Endothelial cell (in vitro differentiated cells): ENCODE measurements around the gene E2F6. TPM values are rescaled to one million over a fixed set of nuclear protein-coding genes. Genes with fewer than 3 reads are reported as not detected.

Experiments
- DNase-seq: peaks from one replicate; pipeline ENCODE4 v3.0.0; 2021; ENCODE audit warnings: low spot score
- H3K27ac Mint-ChIP-seq: one replicate; pipeline ENCODE4 v1.8.0; 2021; ENCODE audit warnings: mixed read lengths, inconsistent platforms; ENCODE audit not compliant: unreplicated experiment
- H3K27me3 Mint-ChIP-seq: one replicate; pipeline ENCODE4 v1.8.0; 2021; ENCODE audit warnings: mild to moderate bottlenecking, moderate library complexity, mixed read lengths, inconsistent platforms; ENCODE audit not compliant: unreplicated experiment
- H3K36me3 Mint-ChIP-seq: one replicate; pipeline ENCODE4 v1.8.0; 2021; ENCODE audit warnings: mild to moderate bottlenecking, low read depth, mixed read lengths, inconsistent platforms; ENCODE audit not compliant: unreplicated experiment
- H3K4me1 Mint-ChIP-seq: one replicate; pipeline ENCODE4 v1.8.0; 2021; ENCODE audit warnings: mild to moderate bottlenecking, mixed read lengths, inconsistent platforms; ENCODE audit not compliant: unreplicated experiment
- H3K4me3 Mint-ChIP-seq: one replicate; pipeline ENCODE4 v1.8.0; 2021; ENCODE audit warnings: mild to moderate bottlenecking, mixed read lengths, inconsistent platforms; ENCODE audit not compliant: unreplicated experiment
- H3K9me3 Mint-ChIP-seq: one replicate; pipeline ENCODE4 v1.8.0; 2021; ENCODE audit warnings: mixed read lengths, inconsistent platforms; ENCODE audit not compliant: unreplicated experiment
- long read RNA-seq: library from polyadenylated mRNA; unstranded; transcript quantifications from one replicate; pipeline ENCODE4 v2.0.0, GENCODE V29; 2020; ENCODE audit not compliant: unreplicated experiment
- total RNA-seq: library from RNA; stranded (reverse); fragmentation: NEBNext Ultra II Directional; extraction: Animal tissue kit (Norgen Biotek cat#: 25700); gene quantifications from one replicate; pipeline ENCODE4 v1.2.1, GENCODE V29; 2021; ENCODE audit not compliant: unreplicated experiment
- TF ChIP-seq, protein P1 (sequence below): fragments of 200-600 bp; sonication (generic); IDR thresholded peaks from one replicate; pipeline ENCODE4 v1.5.0; 2021; ENCODE audit warnings: antibody characterized with exemption; ENCODE audit not compliant: unreplicated experiment

Gene E2F6, protein sequence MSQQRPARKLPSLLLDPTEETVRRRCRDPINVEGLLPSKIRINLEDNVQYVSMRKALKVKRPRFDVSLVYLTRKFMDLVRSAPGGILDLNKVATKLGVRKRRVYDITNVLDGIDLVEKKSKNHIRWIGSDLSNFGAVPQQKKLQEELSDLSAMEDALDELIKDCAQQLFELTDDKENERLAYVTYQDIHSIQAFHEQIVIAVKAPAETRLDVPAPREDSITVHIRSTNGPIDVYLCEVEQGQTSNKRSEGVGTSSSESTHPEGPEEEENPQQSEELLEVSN
- total RNA-seq = 20.4 TPM
- long read RNA-seq, transcript E2F6-202 (7 exons, 3,218 nt) = major isoform, 7 of 21 reads
- long read RNA-seq, partial matches to known transcripts = 0 of 21 reads
- long read RNA-seq, other reads (novel, unspliced or antisense) = 4 of 21 reads

DNA sequence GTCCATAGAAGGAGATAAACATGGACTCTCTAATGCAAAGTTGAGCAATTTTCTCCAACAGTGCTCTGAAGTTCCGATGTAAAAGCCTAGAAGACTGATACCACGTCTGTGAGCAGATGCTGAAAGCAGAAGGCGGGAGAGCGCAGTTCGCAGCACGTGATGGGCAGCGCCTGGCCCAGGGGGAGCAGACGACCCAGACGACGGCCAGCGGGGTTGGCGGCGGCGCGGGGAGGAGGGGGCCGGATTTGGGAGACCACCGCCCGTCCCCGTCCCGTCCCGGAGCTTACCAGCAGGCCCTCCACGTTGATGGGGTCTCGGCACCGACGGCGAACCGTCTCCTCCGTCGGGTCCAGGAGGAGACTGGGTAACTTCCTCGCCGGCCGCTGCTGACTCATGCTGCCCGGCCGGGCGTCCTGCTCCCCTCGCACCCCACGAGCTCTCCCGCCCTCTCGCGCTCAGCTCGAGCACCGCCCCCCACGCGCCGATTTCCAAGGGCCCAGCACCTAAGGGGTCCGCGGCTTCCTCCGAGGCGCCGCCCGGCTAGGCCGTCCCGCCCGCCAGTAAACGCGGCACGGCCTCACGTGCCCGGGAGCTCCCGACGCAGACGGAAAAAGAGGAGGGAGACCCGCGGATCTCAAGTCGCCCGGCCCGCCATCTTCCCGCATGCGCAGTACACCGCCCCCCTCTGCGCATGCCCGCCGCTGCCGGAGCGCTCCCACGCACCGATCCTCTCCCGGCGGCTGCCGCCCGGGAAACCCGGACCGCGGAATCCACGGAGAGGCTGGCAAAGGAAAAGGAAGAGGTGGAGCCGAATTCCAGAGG lies at the start of gene E2F6:
TSS of gene E2F6 (minus strand) at position 677 of the 822 bp plus-strand sequence. CDS start at position 395, 282 bp downstream.
- peak; percentile 98 for DNase-seq
- TF ChIP-seq, protein P1, sequence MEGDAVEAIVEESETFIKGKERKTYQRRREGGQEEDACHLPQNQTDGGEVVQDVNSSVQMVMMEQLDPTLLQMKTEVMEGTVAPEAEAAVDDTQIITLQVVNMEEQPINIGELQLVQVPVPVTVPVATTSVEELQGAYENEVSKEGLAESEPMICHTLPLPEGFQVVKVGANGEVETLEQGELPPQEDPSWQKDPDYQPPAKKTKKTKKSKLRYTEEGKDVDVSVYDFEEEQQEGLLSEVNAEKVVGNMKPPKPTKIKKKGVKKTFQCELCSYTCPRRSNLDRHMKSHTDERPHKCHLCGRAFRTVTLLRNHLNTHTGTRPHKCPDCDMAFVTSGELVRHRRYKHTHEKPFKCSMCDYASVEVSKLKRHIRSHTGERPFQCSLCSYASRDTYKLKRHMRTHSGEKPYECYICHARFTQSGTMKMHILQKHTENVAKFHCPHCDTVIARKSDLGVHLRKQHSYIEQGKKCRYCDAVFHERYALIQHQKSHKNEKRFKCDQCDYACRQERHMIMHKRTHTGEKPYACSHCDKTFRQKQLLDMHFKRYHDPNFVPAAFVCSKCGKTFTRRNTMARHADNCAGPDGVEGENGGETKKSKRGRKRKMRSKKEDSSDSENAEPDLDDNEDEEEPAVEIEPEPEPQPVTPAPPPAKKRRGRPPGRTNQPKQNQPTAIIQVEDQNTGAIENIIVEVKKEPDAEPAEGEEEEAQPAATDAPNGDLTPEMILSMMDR = no peak
- Mint-ChIP-seq H3K4me1 (peaks cover 28% of the 10 kb centered on the region), H3K36me3 (peaks cover 19% of the 10 kb centered on the region), H3K27me3 (peaks cover 6% of the 10 kb centered on the region), H3K27ac (peak within 1 kb of the TSS; percentile 68), H3K4me3 (peak within 1 kb of the TSS; percentile 94), H3K9me3 (no peaks in the 10 kb centered on the region)

DNA sequence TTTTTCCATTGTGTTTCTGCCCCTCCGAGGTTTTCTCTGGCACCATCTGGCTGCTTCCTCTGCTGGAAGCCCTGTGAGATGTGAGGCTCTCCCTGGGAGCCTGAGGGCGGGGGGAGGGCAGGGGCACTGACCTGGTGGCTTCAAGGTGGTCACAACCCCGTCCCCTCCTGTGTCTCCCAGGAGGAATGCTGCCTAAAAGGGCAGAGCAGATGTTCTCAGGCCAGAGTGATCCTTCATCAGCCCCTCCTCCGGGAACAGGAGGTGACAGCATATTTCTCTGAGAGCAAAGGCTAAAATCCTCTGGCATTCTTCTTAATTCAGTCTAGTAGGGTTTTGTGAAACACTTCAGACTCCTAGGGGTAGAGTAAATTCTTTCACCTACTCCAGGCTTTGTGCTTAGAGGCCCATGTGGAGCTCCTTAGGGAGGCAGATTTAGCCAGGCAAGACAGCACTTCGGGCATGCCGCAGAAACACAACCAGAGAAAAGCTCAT lies 49.6 kb upstream of the E2F6 start:
- no peaks in the 10 kb centered on the region for H3K9me3 Mint-ChIP-seq
- no peak for DNase-seq
- peaks cover 9% of the 10 kb centered on the region for H3K27me3 Mint-ChIP-seq
- TF ChIP-seq, protein P1 = no peak
- peaks cover 33% of the 10 kb centered on the region for H3K4me1 Mint-ChIP-seq
- peaks cover 12% of the 10 kb centered on the region for H3K36me3 Mint-ChIP-seq
- no peak overlapping the region for H3K27ac Mint-ChIP-seq
- H3K4me3 Mint-ChIP-seq = no peak overlapping the region

DNA sequence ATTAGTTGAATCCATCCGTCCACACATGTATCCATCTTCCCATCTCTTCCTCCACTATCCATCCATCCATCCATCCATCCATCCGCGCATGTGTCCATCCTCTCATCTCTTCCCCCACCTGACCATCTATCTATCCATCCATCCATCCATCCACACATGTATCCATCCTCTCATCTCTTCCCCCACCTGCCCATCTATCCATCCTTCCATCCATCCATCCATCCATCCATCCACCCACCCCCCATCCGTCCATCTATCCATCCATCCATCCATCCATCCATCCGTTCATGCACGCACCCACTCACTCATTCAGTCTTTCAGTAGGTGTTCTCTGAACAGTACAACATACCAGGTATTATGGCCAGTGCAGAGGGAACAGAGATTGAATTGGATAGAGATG lies 48.9 kb upstream of the E2F6 start:
- H3K27me3 Mint-ChIP-seq = peaks cover 9% of the 10 kb centered on the region
- H3K27ac Mint-ChIP-seq = no peak overlapping the region
- TF ChIP-seq, protein P1 = no peak
- peaks cover 33% of the 10 kb centered on the region for H3K4me1 Mint-ChIP-seq
- H3K36me3 Mint-ChIP-seq = peaks cover 8% of the 10 kb centered on the region
- no peaks in the 10 kb centered on the region for H3K9me3 Mint-ChIP-seq
- DNase-seq = no peak
- H3K4me3 Mint-ChIP-seq = no peak overlapping the region

DNA sequence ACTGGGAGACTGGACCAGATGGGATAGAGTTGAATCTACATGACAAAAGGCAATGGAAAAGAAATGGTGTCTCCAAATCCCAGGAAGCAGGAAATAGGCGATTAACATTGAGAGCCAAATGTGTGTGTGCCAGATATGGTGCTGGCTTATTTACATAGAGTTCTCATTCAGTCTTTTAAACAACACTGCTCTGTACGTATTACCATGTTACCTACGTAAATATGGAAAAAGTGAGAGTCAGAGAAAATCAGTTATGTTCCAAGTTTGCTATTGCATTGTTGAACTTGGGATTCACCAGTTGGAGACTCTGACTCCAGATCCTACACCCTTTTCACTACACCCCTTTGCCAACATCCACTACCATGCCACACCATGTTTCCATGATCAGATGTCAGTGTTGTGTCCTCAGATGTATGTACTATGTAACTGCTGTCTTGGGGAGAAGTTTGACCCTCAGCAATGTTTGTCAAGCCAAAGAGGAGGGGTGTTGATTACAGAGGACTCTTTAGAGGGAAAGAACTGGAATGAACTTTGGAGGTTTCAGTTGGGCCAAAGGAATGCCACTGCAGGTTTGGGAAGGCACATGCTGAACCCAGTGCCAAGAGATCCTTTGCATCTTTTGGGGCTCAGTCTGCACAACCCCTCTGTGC lies 48.2 kb upstream of the E2F6 start:
- no peak for DNase-seq
- Mint-ChIP-seq H3K27ac (no peak overlapping the region), H3K36me3 (peaks cover 8% of the 10 kb centered on the region), H3K4me1 (peaks cover 33% of the 10 kb centered on the region), H3K9me3 (no peaks in the 10 kb centered on the region), H3K27me3 (peaks cover 9% of the 10 kb centered on the region), H3K4me3 (no peak overlapping the region)
- TF ChIP-seq, protein P1 = no peak
